Measurements from ENCODE around the gene FEN1. TPM values are rescaled to one million over a fixed set of nuclear protein-coding genes. Genes with fewer than 3 reads are reported as not detected.
A peak's percentile ranks its signal among the peaks of the same experiment; 100 is the strongest.

Gene FEN1
- total and polyA plus RNA-seq, 2 of the 13 experiments (the other 11 are each of a cell fraction or from before 2014, with no cell fraction given) = 12.4 to 102 TPM

GRCh38 chr11:61752117-61752924 is 40.4 kb upstream of the FEN1 start, which contains the start of gene MYRF:
Gene MYRF (plus strand): TSS chr11:61752636. CDS start chr11:61752745, 109 bp downstream.
- peaks cover 44% of the 10 kb centered on the region for H3K79me2 ChIP-seq (ENCODE audit: insufficient read depth, low read length)
- H3K27me3 ChIP-seq (ENCODE audit: control insufficient read depth in 1 of 2, insufficient read depth in 2 of 2, low read length in 2 of 2) = no peaks in the 10 kb centered on the region
- no peaks in the 10 kb centered on the region for H3K9me3 ChIP-seq (ENCODE audit: low read length)
- H3K27ac ChIP-seq (ENCODE audit: extremely low read length, insufficient read depth, low read length) = peak within 1 kb of the TSS; percentile 56
- intact Hi-C loops (cut with micrococcal nuclease; ENCODE audit: unreplicated experiment) = no loop called here
- H3K36me3 ChIP-seq (replicated peaks in 1 of 2; ENCODE audit: control insufficient read depth in 1 of 2, insufficient read depth in 2 of 2, low read length in 2 of 2) = no peaks in the 10 kb centered on the region
- ATAC-seq = peak; percentile 5
- H3K4me2 ChIP-seq (ENCODE audit: low read depth, low read length) = peak within 1 kb of the TSS; percentile 93
- 2% methylated on average over 5 of the region's 93 CpGs for WGBS (ENCODE audit: low lambda C conversion rate)
- in situ Hi-C loops (cut with HindIII; ENCODE audit: extremely low pct_ligation_motif_present, low pct_unique_long_range_greater_than_20kb) = no loop called here
- ChIA-PET POLR2A (interaction anchor here (1.6 kb wide), 1 partner anchor 17 kb away, joined by 8 read pairs; no protein-coding TSS in a partner anchor), CTCF (ENCODE audit: low intra/inter-chr PET ratio, low total read pairs) (interaction anchor here (0.9 to 5.4 kb wide), 4 partner anchors 14 to 36 kb away, joined by 3 to 51 read pairs (median 32); no protein-coding TSS in a partner anchor)
- peak within 1 kb of the TSS; percentile 69 to 87 (median 74) for H3K4me3 ChIP-seq (replicated peaks in 1 of 3; ENCODE audit: insufficient read depth in 1 of 3, low read depth in 2 of 3, low read length in 3 of 3)
- H2AFZ ChIP-seq (ENCODE audit: low read length) = no peak within 1 kb of the TSS
- peaks cover 91% of the 10 kb centered on the region for H3K4me1 ChIP-seq (ENCODE audit: insufficient read depth, low read length)
- BruUV-seq (replicated peaks) = no TSS peak
- H3K9ac ChIP-seq (ENCODE audit: insufficient read depth, low read depth, low read length) = peak within 1 kb of the TSS; percentile 89
- no peak for DNase-seq (ENCODE audit: low spot score)
- H4K20me1 ChIP-seq (ENCODE audit: insufficient read depth, low read length) = no peaks in the 10 kb centered on the region
- no peak for FAIRE-seq
- TF ChIP-seq ZNF691 (CRISPR knock-in tag; IDR thresholded peaks at IDR 0.05; ENCODE audit: borderline replicate concordance, low read depth) = 0 out of 2 replicates have a peak, but pooled peaks have one; percentile 32
- TF ChIP-seq YY1 (IDR thresholded peaks at IDR 0.05; ENCODE audit: insufficient read depth, insufficient replicate concordance, low read depth, low read length) = peak; percentile 39
- TF ChIP-seq ZNF468 (CRISPR knock-in tag; IDR thresholded peaks at IDR 0.05) = 0 out of 2 replicates have a peak, but pooled peaks have one; percentile 66
- no peak for TF ChIP-seq ZNF614 (CRISPR knock-in tag; IDR thresholded peaks at IDR 0.05; ENCODE audit: borderline replicate concordance)
- TF ChIP-seq STAG1 (CRISPR knock-in tag; IDR thresholded peaks at IDR 0.05) = peak; percentile 29; the same call in 1 of the 2 replicates
- no peak for TF ChIP-seq LCORL (IDR thresholded peaks at IDR 0.05)
- TF ChIP-seq LCORL (CRISPR knock-in tag; IDR thresholded peaks at IDR 0.05) = no peak
- TF ChIP-seq POLR2G (IDR thresholded peaks at IDR 0.05; ENCODE audit: low read depth, low read length) = peak; percentile 30; the same call in 1 of the 2 replicates
- no peak for TF ChIP-seq HMG20B (CRISPR knock-in tag; conservative IDR thresholded peaks at IDR 0.05)
- TF ChIP-seq DMAP1 (CRISPR knock-in tag; IDR thresholded peaks at IDR 0.05) = no peak
- no peak for TF ChIP-seq HOXA9 (CRISPR knock-in tag; IDR thresholded peaks at IDR 0.05; ENCODE audit: borderline replicate concordance)
- TF ChIP-seq AGO1 (IDR thresholded peaks at IDR 0.05; ENCODE audit: low read depth, low read length, poor library complexity, severe bottlenecking) = no peak
- no peak for TF ChIP-seq FOXA1 (IDR thresholded peaks at IDR 0.05)
- no peak for TF ChIP-seq FOXA1 (CRISPR knock-in tag; IDR thresholded peaks at IDR 0.05)
- TF ChIP-seq ATF4 (CRISPR knock-in tag; IDR thresholded peaks at IDR 0.05) = no peak
- 0 out of 2 replicates have a peak, but pooled peaks have one; percentile 42 for TF ChIP-seq ZSCAN31 (CRISPR knock-in tag; IDR thresholded peaks at IDR 0.05; ENCODE audit: low read depth)
- no peak for TF ChIP-seq DDIT3 (CRISPR knock-in tag; IDR thresholded peaks at IDR 0.05)
- no peak for TF ChIP-seq CSRNP1 (CRISPR knock-in tag; IDR thresholded peaks at IDR 0.05)
- TF ChIP-seq HNRNPL (IDR thresholded peaks at IDR 0.05; ENCODE audit: low read depth, low read length) = peak; percentile 38; the same call in 1 of the 2 replicates
- no peak for TF ChIP-seq TAF1 (CRISPR knock-in tag; IDR thresholded peaks at IDR 0.05)
- no peak for TF ChIP-seq AKAP8 (CRISPR knock-in tag; IDR thresholded peaks at IDR 0.05)
- no peak; the same call in 1 of the 2 replicates for TF ChIP-seq ZNF709 (CRISPR knock-in tag; IDR thresholded peaks at IDR 0.05)
